GM04504 (cell line): ENCODE measurements around the gene CLASP1.
"Not testable (repeated sequence)": the region's sequence is repeated elsewhere in the genome, so short reads cannot be mapped to it uniquely, and the experiment has no call there.

Source experiments
- DNase-seq: peaks from one replicate; pipeline ENCODE4 v3.0.0-alpha.2; 2012; ENCODE audit warnings: low read depth

The CLASP1 gene

DNA sequence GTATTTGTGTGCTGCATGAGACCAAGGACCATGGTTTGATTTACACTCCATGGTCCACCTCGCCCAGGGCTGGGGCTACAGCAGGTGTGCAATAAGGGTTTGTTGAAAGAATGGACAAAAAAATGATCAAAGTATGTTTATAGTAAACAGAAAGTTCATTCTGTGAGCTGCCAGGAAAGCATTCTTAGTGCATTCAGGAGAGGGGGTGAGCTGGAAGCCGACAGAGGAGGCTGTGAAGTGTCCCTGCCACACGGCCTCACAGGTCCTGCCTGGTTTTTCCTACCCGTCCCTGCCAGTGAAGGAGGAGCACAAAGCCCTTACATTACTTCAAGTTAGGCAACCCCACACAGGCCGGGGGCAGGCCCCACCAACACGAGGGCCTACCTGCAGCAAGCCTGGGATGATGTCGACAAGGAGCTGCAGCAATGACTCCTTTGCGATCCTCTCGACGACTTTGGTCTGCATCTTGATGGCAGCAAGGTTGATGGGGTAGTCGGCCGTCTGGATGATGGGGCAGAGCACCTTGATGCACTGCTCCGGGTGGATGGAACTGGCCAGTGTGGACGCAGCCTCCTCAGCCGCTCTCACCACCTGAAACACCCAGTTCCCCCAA lies 301.0 kb downstream of the CLASP1 start:
- DNase-seq, result no peak

DNA sequence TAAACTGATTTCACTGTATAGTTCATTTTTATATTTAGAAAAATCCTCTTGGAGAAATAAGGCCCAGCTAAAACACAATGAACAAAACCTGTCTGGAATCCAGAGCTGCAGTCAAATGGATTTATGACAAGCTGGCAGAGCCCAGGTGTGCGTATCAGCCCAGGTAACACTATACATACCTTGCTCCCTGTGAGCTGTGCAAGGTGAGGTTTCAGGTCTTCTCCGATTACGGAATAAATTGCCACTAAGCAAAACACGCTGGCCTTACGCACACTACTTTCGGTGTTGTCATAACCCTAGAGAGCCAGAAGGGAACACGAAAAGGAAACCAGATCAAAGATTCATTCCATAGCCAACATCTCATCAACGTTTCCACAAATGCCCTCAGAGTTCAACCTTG lies 302.4 kb downstream of the CLASP1 start:
- no peak for DNase-seq

DNA sequence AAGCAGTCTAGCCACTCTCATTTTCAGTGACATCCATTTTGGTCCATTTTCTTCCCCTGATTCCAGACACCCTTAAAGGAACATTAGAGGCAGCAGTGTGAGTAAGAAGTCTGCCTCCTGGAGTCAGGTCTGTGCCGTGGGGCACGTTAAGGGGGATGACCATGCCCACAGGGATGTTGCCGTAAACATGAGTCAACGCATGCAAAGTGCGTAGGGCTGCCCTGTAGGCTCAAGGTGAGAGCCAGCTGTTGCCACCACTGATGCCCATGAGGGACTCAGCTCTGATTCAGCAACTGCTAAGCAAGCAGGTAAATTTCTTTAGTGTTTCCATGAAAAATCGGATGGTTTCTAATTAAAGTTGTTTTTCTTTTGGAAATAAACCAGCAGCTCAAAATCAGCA lies 302.9 kb downstream of the CLASP1 start:
- no peak for DNase-seq

DNA sequence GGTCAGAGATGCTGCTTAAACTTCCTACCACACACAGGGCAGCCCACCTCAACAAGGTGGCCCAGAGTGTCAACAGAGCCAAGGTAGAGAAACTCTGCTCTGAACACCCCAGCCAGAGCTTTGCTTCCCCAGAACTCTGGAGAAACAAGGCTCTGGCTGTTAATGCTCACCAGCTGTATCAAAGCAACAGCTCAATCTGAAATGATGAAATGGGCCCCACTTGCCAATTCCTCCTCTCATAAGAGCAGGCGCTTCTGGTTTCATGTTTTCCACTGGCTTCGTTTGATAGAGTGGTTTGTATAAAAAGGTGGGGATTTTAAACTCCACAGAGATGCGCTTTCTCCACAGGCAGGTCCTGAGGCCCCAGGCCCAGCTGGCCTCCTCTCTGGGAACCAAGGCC lies 303.4 kb downstream of the CLASP1 start:
- no peak for DNase-seq

- no peak for DNase-seq
These were observed 304.2 kb downstream of the CLASP1 start for GRCh38 chr2:121345101-121345500.

DNA sequence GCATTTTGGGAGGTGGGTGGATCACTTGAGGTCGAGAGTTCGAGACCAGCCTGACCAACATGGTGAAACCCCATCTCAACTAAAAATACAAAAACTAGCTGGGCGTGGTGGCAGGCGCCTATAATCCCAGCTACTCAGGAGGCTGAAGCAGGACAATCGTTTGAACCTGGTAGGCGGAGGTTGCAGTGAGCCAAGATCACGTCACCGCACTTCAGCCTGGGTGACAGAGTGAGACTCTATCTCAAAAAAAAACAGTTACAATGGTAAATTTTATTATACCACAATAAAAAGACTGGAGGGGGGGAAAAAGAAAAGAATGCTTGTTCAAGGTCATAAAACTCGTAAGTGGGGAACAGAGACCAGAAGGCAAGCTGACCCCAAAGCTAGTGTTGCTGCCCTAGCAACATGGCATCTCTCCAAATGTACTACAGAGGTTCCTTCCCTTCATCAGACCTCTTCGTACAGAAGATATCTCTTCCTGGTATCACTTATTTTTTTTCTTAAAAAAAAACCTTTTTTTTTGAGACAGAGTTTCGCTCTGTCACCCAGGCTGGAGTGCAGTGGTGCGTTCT lies 305.3 kb downstream of the CLASP1 start:
- DNase-seq, result not testable (repeated sequence)

DNA sequence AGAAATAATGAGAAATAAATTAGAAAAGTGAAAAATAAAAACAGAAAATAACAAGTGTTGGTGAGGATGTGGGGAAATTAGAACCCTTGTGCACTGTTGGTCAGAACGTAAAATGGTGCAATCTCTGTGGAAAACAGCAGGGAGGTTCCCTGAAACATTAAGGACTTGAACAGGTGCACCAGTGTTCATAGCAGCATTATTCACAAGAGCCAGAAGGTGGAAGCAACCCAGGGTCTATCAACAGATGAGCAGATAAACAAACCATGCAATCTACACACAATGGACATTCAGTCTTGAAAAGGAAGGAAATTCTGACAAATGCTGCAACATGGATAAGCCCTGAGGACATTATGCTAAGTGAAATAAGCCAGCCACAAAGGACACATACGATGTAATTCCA lies 306.1 kb downstream of the CLASP1 start:
- DNase-seq, result no peak

DNA sequence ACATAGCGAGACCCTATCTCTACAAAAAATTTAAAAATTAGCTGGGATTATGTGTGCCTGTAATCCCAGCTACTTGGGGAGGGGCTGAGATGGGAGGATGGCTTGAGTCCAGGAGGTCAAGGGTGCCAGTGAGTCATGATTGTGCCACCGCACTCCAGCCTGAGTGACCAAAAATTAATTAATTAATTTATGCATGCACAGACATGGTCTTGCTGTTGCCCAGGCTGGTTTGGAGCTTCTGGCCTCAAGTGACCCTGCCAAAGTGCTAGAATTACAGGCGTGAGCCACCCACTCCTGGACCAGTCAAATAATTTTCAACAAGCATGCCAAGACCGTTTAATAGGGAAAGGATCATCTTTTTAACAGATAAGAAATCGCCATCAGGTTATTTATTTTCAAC lies 306.5 kb downstream of the CLASP1 start:
- no peak for DNase-seq

DNA sequence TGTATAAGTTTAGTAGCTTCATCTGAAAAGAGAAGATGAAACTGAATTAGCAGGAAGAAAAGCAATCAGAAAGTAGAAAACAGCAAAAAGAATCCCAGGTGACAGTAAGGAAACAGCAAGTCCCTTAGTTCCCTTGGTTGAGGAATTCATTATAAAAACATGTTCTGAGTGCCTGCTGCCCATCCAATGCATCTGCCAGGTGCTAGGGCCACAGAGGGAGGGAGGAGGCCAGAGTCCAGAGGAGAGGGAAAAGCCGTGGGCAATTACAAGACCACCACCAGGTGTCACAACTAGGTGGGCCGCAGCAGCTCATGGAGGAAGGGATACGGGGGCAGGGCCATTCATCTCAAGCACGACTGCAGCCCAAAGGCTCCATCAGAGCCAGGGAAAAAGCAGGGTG lies 308.3 kb downstream of the CLASP1 start:
- no peak for DNase-seq

DNA sequence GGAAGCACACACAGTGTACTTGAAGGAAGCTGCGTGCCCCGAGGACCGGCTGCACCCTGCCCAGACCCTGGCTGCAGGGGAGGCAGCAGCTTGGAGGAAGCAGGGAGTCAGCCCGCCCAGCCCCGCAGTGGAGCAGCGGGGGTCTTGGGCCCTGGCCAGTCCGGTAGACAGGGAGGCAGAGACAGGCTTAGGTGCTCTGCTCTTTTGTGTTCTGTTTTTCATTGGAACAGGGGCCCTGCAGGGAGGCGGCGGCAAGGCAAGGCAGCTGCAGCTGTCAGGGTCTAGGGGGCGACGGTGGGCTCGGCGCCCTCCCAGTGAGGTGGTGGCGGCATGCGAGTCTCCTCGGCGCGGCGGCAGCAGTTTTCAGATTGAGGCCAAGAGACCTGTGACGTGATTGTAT lies 311.0 kb downstream of the CLASP1 start:
- no peak for DNase-seq

DNA sequence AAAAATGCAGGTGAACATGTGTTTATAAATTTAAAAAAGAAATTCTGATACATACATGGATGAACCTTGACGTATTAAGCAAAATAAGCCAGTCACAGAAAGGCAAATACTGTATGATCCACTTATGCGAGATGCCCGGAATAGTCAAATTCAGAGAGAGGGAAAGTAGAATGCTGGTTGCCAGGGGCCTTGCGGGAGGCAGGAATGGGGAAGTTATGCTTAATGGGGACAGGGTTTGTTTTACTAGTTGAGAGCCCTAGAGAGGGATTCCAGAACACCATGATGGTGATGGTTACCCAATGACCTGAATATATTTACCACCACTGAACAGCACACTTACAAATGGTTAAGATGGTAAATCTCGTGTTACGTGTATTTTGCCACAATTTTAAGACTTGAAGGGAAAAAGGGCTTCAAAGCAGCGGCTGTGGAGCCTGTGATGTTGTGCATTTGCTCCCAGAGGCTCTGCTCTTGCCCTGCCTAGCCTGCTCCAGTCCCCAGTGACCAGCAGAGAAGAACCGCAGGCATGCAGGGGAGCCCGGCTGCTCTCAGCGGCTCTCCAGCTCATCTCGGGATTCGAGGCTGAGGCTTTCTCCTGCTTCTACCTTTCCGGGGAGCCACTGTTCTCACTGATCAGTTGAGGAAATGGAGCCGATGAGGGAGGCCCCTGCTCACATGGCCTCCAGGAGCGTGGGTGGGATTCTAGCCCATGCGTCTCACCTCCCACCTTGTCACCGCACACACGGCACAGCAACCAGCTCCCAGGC lies 312.6 kb downstream of the CLASP1 start:
- DNase-seq, result no peak

DNA sequence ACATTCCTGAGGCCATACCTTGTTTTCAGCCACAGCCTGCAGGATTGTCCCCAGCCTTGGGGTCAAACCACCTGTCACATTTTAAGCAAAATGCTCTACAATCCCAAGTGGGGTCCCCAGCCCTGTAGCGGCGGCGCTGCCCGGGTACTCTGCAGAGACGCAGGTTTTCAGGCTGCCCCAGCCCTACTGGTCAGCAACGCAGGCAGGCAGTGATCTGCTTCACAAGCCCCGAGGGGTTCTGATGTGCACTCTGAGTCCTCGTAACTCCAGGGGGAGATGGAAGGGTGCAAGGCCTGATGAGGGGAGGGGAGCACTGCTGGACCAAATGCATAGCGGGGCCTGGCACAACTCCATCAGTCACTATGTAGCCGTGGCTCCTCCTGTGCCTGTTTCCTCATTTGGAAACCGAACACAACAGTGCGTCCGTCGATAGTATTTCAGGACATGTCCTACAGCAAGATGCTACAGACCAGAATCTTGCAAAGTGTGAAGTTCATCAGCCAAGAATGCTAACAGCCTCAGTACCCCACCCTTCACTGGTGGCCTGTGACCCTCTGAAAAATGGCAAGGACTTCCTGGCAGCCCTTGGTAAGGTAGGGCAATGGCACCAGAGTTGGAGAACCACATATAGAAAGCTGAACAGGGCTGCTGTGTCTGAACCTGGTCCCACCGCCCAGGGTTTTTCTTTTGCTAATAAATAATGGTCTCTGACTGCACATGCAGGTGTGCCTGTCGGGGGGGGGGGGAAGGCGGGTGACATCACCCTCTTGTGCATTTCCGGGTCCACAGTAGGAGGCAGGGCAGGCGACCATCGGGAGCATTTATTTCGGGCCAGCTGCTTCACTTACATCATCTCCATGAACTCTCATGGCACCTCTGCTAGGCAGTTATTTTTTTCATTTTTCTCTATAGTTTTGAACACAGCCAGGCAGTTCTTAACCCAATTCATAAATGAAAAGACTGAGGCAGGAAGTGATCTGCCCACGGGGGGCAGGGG lies 313.7 kb downstream of the CLASP1 start:
- DNase-seq, result no peak

DNA sequence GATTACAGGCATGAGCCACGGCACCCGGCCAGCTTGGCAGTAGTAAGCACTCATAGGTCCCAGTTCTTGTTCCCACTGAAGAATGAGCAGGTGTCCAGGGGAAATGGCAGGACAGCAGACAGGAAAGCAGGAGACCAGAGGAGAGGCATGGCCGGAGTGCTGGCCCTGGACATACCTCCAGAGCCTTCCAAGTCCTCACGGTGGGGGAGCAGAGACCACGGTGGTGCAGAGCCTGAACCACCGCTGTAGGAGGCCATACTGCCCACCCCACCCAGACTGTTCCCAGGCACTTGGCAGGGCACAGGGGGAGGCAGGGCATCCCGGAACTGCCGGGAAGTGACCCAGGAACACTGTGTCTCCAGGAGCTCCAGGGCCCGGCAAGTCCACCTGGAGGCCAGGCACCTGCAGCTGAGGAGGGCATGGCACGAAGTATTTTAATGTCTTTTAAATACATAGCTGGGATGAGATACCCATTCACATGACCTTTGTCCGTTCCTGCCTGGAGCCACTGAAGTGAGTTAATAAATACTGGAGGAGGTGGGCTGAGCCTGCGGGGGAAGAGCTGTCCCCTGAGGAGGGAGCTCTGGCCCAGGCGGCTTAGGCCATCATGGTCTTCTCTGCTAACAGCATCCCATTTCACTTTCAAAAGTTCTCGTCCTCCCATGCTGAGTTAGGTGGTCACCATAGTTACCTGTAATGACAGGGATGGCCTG lies 314.5 kb downstream of the CLASP1 start:
- no peak for DNase-seq

DNA sequence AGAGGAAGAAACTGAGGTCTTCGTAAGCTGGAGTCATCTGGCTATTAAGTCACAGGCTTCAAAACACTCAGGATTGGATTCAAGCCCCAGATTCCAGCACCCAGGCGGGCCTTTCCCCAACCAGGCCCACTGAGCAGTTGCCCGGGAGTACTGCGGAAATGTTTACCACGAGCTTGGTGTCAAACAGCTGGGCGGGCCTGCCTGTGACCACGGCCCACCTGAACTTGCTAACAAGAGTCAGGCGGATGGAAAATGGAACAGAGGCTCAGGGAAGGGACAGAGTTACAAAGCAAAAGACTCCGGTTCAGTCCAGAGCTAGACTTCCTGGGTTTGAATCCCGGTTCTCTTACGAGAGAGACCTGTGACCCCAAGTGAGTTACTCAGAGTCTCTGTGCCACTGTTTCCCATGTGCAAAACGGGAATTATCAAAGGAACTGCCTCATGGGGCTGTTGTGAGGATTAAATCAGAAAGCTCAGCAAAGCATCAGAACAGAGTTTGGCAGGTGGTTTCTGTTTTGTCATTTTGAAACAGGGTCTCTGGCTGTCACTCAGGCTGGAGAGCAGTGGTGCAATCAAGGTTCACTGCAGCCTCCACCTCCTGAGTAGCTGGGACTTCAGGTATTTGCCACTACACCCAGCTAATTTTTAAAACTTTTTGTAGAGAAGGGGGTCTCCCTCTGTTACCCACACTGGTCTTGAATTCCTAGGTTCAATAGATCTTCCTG lies 315.3 kb downstream of the CLASP1 start:
- DNase-seq, result no peak

DNA sequence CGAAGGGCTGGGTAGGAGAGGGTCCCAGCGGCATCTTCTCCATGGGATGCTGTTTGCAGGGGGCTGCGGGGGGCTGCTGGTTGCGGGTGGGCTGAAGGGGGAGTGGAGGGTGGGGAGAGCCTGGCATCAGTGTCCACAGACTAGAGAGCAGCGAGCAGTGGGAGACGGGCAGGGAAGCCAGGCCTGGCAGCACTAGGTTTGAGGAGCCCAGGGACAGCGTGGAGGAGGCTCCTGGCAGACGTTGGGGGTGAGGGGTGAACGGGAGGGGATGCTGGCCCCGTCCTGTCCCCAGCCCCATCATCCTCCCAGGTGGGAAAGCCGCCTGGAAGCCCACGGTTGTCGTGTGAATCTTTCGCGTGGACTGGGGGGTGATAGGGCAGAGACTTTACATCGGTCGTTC lies 316.0 kb downstream of the CLASP1 start:
- DNase-seq, result no peak

GRCh38 chr2:121331324-121331723 lies 317.9 kb downstream of the CLASP1 start:
- DNase-seq, result not testable (repeated sequence)

DNA sequence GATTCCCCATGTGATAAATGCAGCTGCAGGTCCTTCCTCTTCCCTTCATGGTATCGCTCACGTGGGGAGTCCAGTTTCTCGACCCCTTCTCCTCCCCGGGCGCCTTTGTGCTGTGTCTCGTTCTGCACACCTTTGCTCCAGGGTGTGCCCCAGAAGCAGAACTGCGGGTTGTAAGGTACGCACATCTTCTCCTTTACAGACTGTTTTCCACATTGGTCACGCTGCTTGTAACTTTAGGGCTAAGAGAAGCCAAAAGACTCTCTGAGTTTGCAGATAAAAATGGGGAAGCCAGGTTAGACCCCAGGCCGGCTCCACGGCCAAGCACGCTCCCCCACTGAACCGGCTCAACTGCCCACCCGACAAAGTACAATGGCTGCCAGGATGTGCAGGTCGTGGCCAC lies 318.3 kb downstream of the CLASP1 start:
- DNase-seq, result no peak

DNA sequence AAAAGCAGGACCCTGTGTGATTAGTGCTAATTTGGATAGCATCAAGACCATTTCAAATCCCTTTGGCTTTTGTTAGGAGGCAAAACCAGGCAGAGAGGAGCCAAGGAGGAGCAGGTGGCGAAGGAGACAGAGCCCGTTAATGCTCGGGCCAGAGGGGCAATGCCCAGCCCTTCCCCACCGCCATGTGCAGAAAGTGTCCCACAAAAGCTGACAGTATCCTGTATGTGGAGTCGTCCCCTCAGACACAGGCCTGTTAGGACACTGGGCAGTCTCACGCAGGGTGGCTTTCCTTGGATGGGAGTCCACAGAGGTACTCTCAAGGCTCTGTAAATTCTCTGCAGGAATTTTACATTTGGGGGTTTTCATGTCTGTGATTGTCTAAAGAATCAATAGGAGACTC lies 319.5 kb downstream of the CLASP1 start:
- DNase-seq, result no peak

DNA sequence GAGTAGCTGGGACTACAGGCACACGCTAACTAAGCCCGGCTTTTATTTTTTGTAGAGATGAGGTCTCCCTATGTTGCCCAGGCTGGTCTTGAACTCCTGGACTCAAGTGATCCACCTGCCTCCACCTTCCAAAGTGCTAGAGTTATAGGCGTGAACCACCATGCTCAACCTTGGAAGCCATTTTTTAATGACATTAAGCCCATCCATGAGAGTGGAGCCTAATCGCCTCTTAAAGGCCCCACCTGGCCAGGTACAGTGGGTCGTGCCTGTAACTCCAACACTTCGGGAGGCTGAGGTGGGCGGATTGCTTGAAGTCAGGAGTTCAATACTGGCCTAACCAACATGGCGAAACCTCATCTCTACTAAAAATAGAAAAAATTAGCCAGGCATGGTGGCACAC lies 322.6 kb downstream of the CLASP1 start:
- DNase-seq, result no peak

GRCh38 chr2:121324601-121325000 lies 324.7 kb downstream of the CLASP1 start:
- DNase-seq, result no peak

- no peak for DNase-seq
These were observed 327.8 kb downstream of the CLASP1 start for GRCh38 chr2:121321476-121321875.
